ENCODE results near the gene CST3.

GRCh38 chr20:23598481-23598880, 39.3 kb downstream of the CST3 start:
- TF ChIP-seq CTCF (tag by site-specific recombination; IDR thresholded peaks at IDR 0.05) (no peak), BCL6B (tag by site-specific recombination; IDR thresholded peaks at IDR 0.05) (no peak), ZBTB21 (tag by site-specific recombination; IDR thresholded peaks at IDR 0.05) (no peak), ZNF24 (tag by site-specific recombination; IDR thresholded peaks at IDR 0.05) (no peak), ZFP37 (tag by site-specific recombination; IDR thresholded peaks at IDR 0.05) (no peak), ZNF350 (tag by site-specific recombination; IDR thresholded peaks at IDR 0.05) (no peak), REST (tag by site-specific recombination; IDR thresholded peaks at IDR 0.05) (no peak), ZNF558 (tag by site-specific recombination; IDR thresholded peaks at IDR 0.05) (no peak), OSR2 (tag by site-specific recombination; IDR thresholded peaks at IDR 0.05) (no peak), KLF10 (tag by site-specific recombination; IDR thresholded peaks at IDR 0.05) (no peak), ZNF510 (tag by site-specific recombination; IDR thresholded peaks at IDR 0.05; ENCODE audit: insufficient replicate concordance) (no peak), ZNF677 (tag by site-specific recombination; IDR thresholded peaks at IDR 0.05) (no peak), ZNF239 (tag by site-specific recombination; IDR thresholded peaks at IDR 0.05) (no peak), MZF1 (tag by site-specific recombination; IDR thresholded peaks at IDR 0.05; ENCODE audit: borderline replicate concordance) (no peak)
